C1 segment of cervical spinal cord (tissue), 14 donors: ENCODE results near the gene CNKSR2.
"Not testable (repeated sequence)": the region's sequence is repeated elsewhere in the genome, so short reads cannot be mapped to it uniquely, and the experiment has no call there.

Source experiments
- DNase-seq, 14 donors: peaks; one replicate each; lab custom pipeline; 2025; lab: John Stamatoyannopoulos, UW

CNKSR2 gene

GRCh38 chrX:21438792-21439191, 64.6 kb downstream of the CNKSR2 start:
- no peak for DNase-seq

- no peak for DNase-seq
Observed at GRCh38 chrX:21440911-21441310, 66.7 kb downstream of the CNKSR2 start.

DNA sequence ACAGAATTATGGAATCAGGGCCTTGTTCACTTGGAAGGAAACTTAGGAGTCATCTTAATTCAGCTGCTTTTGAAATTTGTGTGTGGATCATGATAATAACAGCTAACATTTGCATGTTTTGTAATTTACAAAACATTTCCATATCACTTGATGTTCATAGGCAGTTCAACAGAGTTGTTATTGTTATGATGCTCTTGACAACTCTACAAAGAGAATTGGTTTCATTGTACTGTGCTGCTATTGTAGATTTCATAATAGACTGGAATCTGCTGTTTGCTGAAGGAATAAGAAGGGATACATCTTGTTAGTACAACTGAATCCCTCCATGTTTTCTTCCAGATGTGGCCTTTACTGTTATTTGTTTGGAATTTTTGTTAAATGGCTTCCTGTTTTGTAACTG, 83.5 kb downstream of the CNKSR2 start:
- no peak for DNase-seq

DNA sequence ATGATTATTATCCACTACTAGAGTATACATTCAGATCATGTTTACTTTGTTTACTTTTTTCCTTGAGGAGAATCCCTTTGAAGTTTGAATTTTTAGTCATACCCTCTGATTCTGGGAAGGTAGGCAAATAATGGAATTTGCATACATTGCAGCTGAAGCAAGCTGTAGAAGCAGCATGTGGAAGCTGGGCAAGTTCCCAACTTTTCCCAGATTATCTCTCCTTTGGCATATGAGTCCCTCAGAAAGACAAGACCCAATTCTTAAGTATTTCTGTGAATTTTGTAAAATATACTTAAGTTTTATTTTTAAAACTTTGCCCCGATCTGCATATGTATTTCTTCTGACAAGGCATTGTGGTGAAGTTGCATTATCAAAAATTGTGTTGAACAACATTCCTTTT, 94.9 kb downstream of the CNKSR2 start:
- peak in 1 of 14 donors; percentile 7 for DNase-seq

DNA sequence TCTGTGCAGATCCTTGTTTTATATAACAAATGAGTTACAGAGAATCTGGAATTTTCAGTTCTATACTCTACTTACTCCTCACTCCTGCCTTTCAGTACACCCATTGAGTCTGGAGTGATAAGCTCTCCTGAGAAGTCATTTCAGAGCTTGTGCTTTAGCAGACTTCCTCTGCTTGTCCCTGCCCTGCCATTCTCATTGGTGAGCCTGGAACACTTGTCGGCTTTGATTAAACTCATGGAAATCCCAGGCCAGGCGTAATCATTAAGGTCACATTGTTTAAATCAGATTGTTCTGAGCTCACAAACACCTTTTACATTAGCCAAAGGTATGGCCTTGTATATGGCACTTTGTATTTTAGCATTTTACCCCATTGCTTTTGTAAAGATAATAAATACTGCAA, 102.7 kb downstream of the CNKSR2 start:
- peak in 1 of 14 donors; percentile 10 for DNase-seq

GRCh38 chrX:21479695-21480270, 105.6 kb downstream of the CNKSR2 start:
- DNase-seq, result peak in 2 of 14 donors; percentile 0 to 65

DNA sequence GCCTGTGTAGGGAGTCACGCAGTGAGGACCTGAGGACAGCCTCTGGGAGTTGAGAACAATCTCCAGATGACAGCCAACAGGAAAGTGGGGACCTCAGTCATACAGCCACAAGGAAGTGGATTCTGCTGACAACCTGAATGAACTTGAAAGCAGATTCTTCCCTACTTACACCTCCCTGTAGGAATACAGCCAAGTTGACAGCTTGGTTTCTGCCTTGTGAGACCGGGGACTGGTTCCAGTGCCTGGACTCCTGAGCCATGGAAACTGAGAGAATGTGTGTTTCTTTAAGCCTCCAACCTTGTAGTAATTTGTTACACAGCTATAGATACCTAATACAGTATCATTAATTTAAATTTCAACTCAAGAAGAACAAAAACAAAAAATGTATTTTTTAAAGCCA, 107.5 kb downstream of the CNKSR2 start:
- DNase-seq, result peak in 1 of 14 donors; percentile 38

- DNase-seq, result not testable (repeated sequence)
Observed at GRCh38 chrX:21484051-21484450, 109.8 kb downstream of the CNKSR2 start.

DNA sequence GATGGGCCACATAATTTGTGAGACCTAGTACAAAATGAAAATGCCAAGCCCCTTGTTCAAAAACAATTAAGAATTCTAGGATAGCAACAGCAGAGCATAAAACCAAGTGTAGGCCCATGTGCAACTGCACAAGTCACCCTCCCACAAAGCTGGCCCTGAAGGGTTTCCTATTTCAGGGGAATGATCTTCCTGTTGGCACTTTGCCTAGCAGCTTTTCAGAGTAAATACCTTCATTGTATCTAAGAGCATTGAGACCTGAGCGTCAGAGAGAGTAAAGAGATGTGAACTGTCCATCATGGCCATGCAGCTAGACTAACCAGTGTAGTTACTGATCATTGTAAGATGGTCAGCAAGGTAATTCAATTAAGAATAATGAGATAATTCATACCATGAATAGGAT, 113.6 kb downstream of the CNKSR2 start:
- DNase-seq, result peak in 1 of 14 donors; percentile 3

GRCh38 chrX:21490341-21490740, 116.1 kb downstream of the CNKSR2 start:
- peak in 1 of 14 donors; percentile 37 for DNase-seq

DNA sequence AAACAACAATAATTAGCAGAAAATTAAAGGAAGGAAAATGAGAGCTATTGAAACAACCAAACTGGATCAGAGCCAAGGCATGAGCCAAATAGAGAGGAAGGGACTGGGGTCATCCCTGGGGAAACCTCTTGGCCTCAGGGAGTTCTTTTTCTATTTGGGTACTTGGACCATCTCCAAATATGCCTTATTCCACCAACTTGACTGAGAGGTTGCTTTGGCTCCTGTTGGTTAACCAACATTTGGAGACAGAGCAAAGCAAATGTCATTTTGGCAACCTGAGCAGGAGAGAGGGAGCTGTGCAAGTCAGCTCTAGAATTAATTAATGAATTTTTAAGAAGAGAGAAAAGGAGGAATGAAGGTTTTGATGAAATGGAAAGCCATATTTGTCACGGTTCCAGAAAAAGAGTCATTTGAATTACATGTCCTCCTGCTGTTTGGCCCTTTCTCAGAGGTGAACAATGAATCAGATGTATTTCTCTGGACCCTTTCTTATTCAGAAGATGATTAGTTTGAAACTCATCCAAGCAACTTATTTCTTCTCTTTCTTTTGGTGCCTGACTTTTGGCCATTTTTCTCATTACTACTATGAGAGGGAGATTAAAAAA, 119.1 kb downstream of the CNKSR2 start:
- DNase-seq, result peak in 1 of 14 donors; percentile 64

DNA sequence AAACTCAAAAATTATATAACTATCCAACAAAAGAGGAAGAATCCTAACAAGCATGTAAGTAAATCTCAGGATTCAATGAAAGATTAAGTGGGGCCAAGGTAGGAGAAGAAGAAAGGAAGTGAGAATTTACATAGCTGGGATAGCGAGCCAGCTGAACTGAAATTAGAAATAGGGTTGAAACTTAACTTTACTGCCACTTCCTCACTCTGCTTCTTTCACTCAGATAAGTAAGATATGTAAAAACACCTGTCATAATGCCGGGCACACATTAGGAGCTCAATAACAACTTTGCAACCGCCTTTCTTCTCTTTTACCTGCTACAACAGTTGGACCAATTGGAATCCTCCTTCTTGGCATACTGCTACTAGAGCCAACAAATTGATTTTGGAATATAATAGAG, 129.4 kb downstream of the CNKSR2 start:
- DNase-seq, result no peak

- no peak for DNase-seq
Observed at GRCh38 chrX:21509912-21510311, 135.7 kb downstream of the CNKSR2 start.

DNA sequence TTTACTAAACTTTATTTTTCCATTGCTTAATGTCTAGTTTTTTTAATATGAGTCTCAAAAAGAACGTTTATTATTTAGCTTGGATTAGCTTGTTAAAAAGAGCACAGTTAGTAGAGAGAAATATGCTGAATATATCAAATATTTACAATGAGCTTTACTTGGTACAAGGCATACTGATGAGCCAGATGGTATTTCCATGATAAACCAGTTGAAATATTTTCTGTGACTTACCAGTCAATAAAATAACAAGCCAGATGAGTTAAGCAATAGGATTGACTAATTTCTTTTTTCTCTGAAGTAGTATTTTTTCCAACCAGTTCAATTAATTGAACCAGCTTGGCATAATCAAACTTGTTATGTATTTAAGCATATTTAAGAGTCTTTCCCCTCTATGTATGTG, 149.8 kb downstream of the CNKSR2 start:
- DNase-seq, result no peak

DNA sequence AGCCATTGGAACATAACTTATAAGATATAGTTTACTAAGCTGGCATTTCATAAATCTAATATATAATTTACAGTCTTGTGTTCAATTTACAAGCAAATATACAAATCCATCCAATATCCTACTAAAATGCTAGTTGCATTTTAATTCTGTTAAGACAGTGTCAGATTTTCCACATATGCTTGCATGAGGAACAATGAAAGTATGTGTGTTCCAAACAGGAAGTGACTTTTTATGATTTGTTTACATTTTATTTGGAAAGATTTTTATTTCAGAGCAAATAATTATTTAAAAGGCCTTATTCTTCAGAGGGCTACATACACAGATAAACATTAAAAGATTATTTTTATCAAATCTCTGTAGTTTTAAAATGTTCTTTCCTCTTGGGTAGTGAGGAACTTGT, 153.9 kb downstream of the CNKSR2 start:
- DNase-seq, result no peak

DNA sequence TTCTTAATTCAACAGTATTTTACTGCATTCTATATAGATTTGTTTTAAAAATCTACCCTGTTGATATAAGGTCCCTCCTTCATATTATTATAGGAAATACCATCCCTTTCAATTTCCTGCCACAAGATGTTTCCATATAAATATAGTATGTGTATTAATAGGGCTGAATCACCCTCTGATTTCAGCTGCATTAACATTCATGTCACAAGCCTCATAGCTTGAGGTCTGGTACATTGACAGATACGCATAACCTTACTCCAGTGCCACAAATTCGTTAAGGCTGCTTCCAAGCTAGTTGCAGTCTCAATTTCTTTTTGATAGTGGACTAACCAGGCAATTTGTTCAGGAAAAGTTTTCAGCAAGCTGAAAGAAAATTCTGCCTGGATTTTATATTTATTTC, 155.6 kb downstream of the CNKSR2 start:
- DNase-seq, result no peak

GRCh38 chrX:21544642-21545041, 170.4 kb downstream of the CNKSR2 start:
- DNase-seq, result not testable (repeated sequence)

- DNase-seq, result peak in 1 of 14 donors; percentile 1
Observed at GRCh38 chrX:21559417-21559816, 185.2 kb downstream of the CNKSR2 start.

DNA sequence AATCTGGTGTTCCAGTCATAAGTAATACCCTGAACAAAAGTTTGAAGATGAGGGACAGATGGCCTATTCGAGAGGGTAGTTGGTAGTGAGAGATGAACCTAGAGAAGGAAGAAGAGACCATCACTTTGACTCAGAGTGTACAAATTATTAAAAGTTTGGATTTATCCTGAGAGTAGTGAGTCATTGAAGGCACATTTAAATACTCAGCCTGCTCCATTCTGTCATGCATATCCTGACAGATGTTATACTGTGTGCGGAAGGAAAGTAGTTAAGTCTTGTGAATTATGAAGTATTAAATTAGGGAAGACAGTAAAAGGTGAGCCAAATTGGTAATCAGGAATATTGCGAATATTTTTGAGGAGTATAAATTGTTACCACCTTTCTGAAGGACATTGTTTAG, 190.8 kb downstream of the CNKSR2 start:
- DNase-seq, result no peak

GRCh38 chrX:21574793-21575192, 200.6 kb downstream of the CNKSR2 start:
- DNase-seq, result no peak

DNA sequence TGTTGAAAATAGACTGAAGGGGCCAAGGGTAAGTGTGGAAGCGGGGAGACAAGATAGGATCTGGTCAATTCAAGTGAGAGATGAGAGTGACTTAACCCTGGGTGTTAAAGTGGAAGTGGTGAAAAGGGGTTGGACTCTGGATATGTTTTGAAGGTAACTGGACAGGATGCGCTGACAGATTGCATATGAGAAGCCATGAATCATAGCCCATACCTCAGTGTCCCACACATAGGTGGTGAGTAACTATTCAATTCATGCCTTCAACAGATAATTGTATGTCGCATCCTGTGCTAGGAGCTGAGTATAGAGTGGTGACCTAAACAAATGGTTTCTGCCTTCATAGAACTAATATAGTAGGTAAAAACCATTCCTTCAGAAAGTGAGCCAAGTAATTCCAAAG, 207.3 kb downstream of the CNKSR2 start:
- DNase-seq, result no peak

DNA sequence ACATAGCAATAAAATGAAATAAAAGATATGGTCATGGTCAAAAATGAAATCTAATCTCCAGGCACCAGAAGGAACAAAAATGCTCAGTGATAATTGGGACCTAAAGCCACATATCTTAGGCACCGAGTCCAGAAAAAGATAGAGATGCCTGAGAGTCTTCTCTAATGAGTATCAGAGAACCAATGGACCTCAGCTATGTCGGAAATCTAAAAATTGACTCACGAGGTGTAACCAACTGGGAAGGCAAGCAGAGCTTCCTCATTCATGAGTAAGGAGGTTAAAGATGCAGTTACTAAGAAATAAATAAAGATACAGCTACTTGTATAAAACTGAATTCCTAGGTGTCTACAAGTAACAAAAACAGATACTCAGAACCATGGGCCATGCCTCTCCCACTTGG, 211.8 kb downstream of the CNKSR2 start:
- no peak for DNase-seq

DNA sequence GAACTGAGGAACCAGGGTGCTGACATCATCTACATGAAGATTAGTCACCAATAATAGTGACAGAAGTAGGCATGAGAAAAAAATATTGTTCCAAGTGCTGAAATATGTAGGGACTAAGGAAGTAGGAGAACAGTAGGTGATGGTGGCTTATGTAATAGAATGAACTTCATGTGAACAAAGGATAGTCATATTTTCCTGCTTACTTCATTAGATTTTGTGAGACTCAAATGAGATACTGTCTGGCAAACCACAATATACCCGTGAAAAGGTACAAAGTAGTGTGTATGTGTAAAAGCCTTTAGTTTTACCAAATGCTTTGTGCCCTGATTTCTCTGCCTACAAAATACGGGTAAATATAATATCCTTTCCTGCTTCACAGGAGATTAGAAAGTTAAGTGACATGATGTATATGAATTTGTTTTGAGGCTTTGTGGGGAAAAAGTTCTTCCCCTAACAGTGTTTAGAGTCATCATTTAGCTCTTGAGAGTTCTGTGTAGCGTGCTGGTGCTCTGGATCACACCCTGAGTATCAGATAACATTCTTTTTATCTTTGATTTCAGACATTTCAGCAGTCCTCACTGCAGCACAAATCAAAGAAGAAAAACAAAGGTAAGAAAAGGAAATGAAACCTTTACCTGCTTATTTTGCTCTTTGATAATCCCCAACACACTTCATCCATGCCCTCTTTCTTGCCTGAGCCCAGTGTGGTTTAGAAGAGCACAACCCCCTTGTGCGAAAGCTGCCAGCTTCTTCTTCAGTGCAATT, 216.0 kb downstream of the CNKSR2 start:
- DNase-seq, result no peak
